H1 (cell line): ENCODE measurements around the gene FXYD5. TPM values are rescaled to one million over a fixed set of nuclear protein-coding genes. Genes with fewer than 3 reads are reported as not detected.

ENCODE experiments used
- CTCF ChIA-PET: fragments of 300-600 bp; sonication (Branson Sonifier 250); formaldehyde crosslinking; loops from one replicate; lab custom pipeline; 2021; ENCODE audit not compliant: partially characterized antibody; lab: Charles Lee
- POLR2A ChIA-PET: fragments of 300-600 bp; sonication (Branson Sonifier 250); formaldehyde crosslinking; loops from one replicate; lab custom pipeline; 2021; ENCODE audit warnings: inconsistent platforms; ENCODE audit not compliant: partially characterized antibody; lab: Charles Lee
- DNase-seq, 2 experiments: peaks; one replicate each; pipeline versions ENCODE4 v3.0.0 to v3.0.0-alpha.2; 2010 to 2022; ENCODE audit warnings: low spot score in 2 of 2, low read depth in 1 of 2, mixed read lengths in 1 of 2
- FAIRE-seq: peaks from 2 replicates; lab custom pipeline; 2011; peaks lifted over from hg19 to GRCh38; lab: Jason Lieb, UNC
- H2AFZ ChIP-seq: 2 replicates; pipeline ENCODE4 v1.8.1; 2012; ENCODE audit warnings: low read length, inconsistent platforms
- H2AK5ac ChIP-seq: 2 replicates; pipeline ENCODE4 v1.6.1; 2013; ENCODE audit warnings: low read depth, low read length
- H2BK120ac ChIP-seq: replicated peaks from 2 replicates; pipeline ENCODE3; 2013; ENCODE audit warnings: low read depth, low read length, inconsistent platforms
- H2BK12ac ChIP-seq: 2 replicates; pipeline ENCODE4 v1.6.1; 2013; ENCODE audit warnings: low read depth, low read length
- H2BK15ac ChIP-seq: 2 replicates; pipeline ENCODE4 v1.6.1; 2013; ENCODE audit warnings: low read length
- H2BK20ac ChIP-seq: 2 replicates; pipeline ENCODE4 v1.6.1; 2013; ENCODE audit warnings: low read length
- H2BK5ac ChIP-seq: 2 replicates; pipeline ENCODE4 v1.6.1; 2013; ENCODE audit warnings: low read depth, low read length
- H3K14ac ChIP-seq: 2 replicates; pipeline ENCODE4 v1.6.1; 2013; ENCODE audit warnings: inconsistent platforms; ENCODE audit not compliant: insufficient read length
- H3K18ac ChIP-seq: 2 replicates; pipeline ENCODE4 v1.6.1; 2013; ENCODE audit warnings: low read length; ENCODE audit errors: extremely low read depth
- H3K23ac ChIP-seq: 2 replicates; pipeline ENCODE4 v1.6.1; 2013; ENCODE audit warnings: inconsistent platforms; ENCODE audit not compliant: insufficient read length
- H3K23me2 ChIP-seq: 2 replicates; pipeline ENCODE4 v1.6.1; 2013; ENCODE audit warnings: low read depth, low read length
- H3K27ac ChIP-seq: 2 replicates; pipeline ENCODE4 v1.6.1; 2011; ENCODE audit warnings: low read depth, low read length, inconsistent platforms
- H3K27me3 ChIP-seq, 4 experiments: replicated peaks in 1 of 4; 1 replicate in 1 of 4; 2 replicates in 3 of 4; pipeline versions ENCODE4 v1.6.1 to v1.8.1; 2011 to 2013; ENCODE audit warnings: low read length in 3 of 4, mild to moderate bottlenecking in 3 of 4, inconsistent platforms in 2 of 4, mixed read lengths in 2 of 4, moderate library complexity in 1 of 4; ENCODE audit not compliant: control insufficient read depth in 3 of 4, insufficient read depth in 3 of 4; ENCODE audit errors: extremely low read depth in 1 of 4
- H3K36me3 ChIP-seq, 4 experiments: 2 replicates each; pipeline versions ENCODE4 v1.6.1 to v1.8.1; 2011 to 2013; ENCODE audit warnings: mild to moderate bottlenecking in 4 of 4, low read length in 3 of 4, moderate library complexity in 2 of 4, control low read depth in 1 of 4, inconsistent platforms in 1 of 4; ENCODE audit not compliant: insufficient read depth in 4 of 4, control insufficient read depth in 2 of 4
- H3K4ac ChIP-seq: replicated peaks from 2 replicates; pipeline ENCODE3; 2013; ENCODE audit warnings: low read length, low read depth, mixed read lengths, inconsistent platforms; ENCODE audit not compliant: insufficient read length
- H3K4me1 ChIP-seq, 4 experiments: replicated peaks in 1 of 4; 1 replicate in 1 of 4; 2 replicates in 3 of 4; pipeline versions ENCODE4 v1.6.1 to v1.8.1; 2011 to 2013; ENCODE audit warnings: low read length in 3 of 4, inconsistent platforms in 2 of 4, mixed read lengths in 1 of 4; ENCODE audit not compliant: insufficient read depth in 4 of 4, control insufficient read depth in 3 of 4
- H3K4me2 ChIP-seq, 2 experiments: 2 replicates each; pipeline versions ENCODE4 v1.6.1 to v1.8.1; 2011 to 2013; ENCODE audit warnings: low read depth in 2 of 2, low read length in 2 of 2, control low read depth in 1 of 2, inconsistent platforms in 1 of 2, mild to moderate bottlenecking in 1 of 2; ENCODE audit not compliant: insufficient read depth in 1 of 2
- H3K4me3 ChIP-seq, 4 experiments: fragments of 200-600, 300-600 bp in 1 of 4; sonication (generic), shearing (Covaris generic), sonication (Bioruptor Twin) in 1 of 4; 2 replicates each; pipeline versions ENCODE4 v1.5.1 to v1.8.1; 2011 to 2016; ENCODE audit warnings: low read length in 4 of 4, low read depth in 3 of 4, control low read depth in 2 of 4, inconsistent platforms in 2 of 4, mild to moderate bottlenecking in 2 of 4, mixed read lengths in 1 of 4, moderate library complexity in 1 of 4; ENCODE audit not compliant: insufficient read depth in 2 of 4; ENCODE audit errors: extremely low read depth in 1 of 4
- H3K56ac ChIP-seq: replicated peaks from 2 replicates; pipeline ENCODE3; 2013; ENCODE audit warnings: low read depth, mild to moderate bottlenecking, mixed read lengths, low read length, inconsistent platforms; ENCODE audit not compliant: insufficient read length
- H3K79me1 ChIP-seq: 2 replicates; pipeline ENCODE4 v1.6.1; 2013; ENCODE audit warnings: low read depth, low read length, control low read depth
- H3K79me2 ChIP-seq, 2 experiments: 2 replicates each; pipeline versions ENCODE4 v1.6.1 to v1.8.1; 2012 to 2013; ENCODE audit warnings: low read length in 2 of 2, mild to moderate bottlenecking in 2 of 2, inconsistent platforms in 1 of 2; ENCODE audit not compliant: insufficient read depth in 2 of 2, control insufficient read depth in 1 of 2
- H3K9ac ChIP-seq, 4 experiments: replicated peaks in 1 of 4; 1 replicate in 1 of 4; 2 replicates in 3 of 4; pipeline versions ENCODE4 v1.6.1 to v1.8.1; 2011 to 2013; ENCODE audit warnings: low read depth in 3 of 4, low read length in 3 of 4, control low read depth in 2 of 4, mild to moderate bottlenecking in 2 of 4, moderate library complexity in 2 of 4, inconsistent platforms in 1 of 4; ENCODE audit errors: extremely low read depth in 1 of 4
- H3K9me3 ChIP-seq, 2 experiments: 2 replicates each; pipeline versions ENCODE4 v1.6.1 to v1.8.1; 2012 to 2013; ENCODE audit warnings: mild to moderate bottlenecking in 2 of 2, moderate library complexity in 2 of 2, control low read depth in 1 of 2, inconsistent platforms in 1 of 2, low read depth in 1 of 2, low read length in 1 of 2, mixed read lengths in 1 of 2; ENCODE audit not compliant: insufficient read depth in 2 of 2
- H4K20me1 ChIP-seq, 2 experiments: replicated peaks in 1 of 2; 2 replicates each; pipeline versions ENCODE3 to v1.8.1; 2011 to 2013; ENCODE audit warnings: inconsistent platforms in 2 of 2, low read length in 2 of 2, mild to moderate bottlenecking in 1 of 2; ENCODE audit not compliant: insufficient read depth in 2 of 2, control insufficient read depth in 1 of 2
- H4K5ac ChIP-seq: 2 replicates; pipeline ENCODE4 v1.6.1; 2013; ENCODE audit warnings: low read length, low read depth, mixed read lengths, inconsistent platforms; ENCODE audit not compliant: insufficient read length
- H4K8ac ChIP-seq: 2 replicates; pipeline ENCODE4 v1.8.0; 2013; ENCODE audit warnings: mild to moderate bottlenecking, moderate library complexity, low read length, inconsistent platforms; ENCODE audit not compliant: insufficient read depth; ENCODE audit errors: extremely low read depth
- H4K91ac ChIP-seq: replicated peaks from 2 replicates; pipeline ENCODE3; 2013; ENCODE audit warnings: low read length, mixed read lengths, inconsistent platforms; ENCODE audit not compliant: insufficient read length
- CTBP2 ChIP-seq: IDR thresholded peaks from 2 replicates; pipeline ENCODE4 v1.7.0; 2011; ENCODE audit warnings: borderline replicate concordance, mild to moderate bottlenecking, moderate library complexity, mixed read lengths, low read length; ENCODE audit not compliant: insufficient read depth, insufficient read length
- MAFK ChIP-seq: IDR thresholded peaks from 2 replicates; pipeline ENCODE4 v1.6.1; 2012; ENCODE audit warnings: low read depth, mild to moderate bottlenecking, improper control_type of control experiment, low read length
- WGBS, 2 experiments: shearing (Covaris generic) in 1 of 2; methylation state at CpG; one replicate each; pipeline versions ENCODE4 v1.1.6 to v1.1.7; 2013 to 2015; ENCODE audit warnings: low lambda C conversion rate in 2 of 2, mixed read lengths in 2 of 2, inconsistent platforms in 1 of 2, low coverage in 1 of 2, missing lambda C conversion rate in 1 of 2; ENCODE audit not compliant: insufficient replicate concordance in 2 of 2, insufficient coverage in 1 of 2, insufficient read length in 1 of 2; ENCODE audit errors: extremely low coverage in 1 of 2, missing lambda C conversion rate in 1 of 2; 5-methylcytosine and 5-hydroxymethylcytosine counted together
- polyA plus RNA-seq, 7 experiments: library from polyadenylated mRNA; depleted of rRNA in 3 of 7; stranded (reverse) in 5 of 7; unstranded in 2 of 7; fragments of >200 nt in 5 of 7; fragments of 200-250 nt in 2 of 7; gene quantifications; 1 replicate in 5 of 7; 2 replicates in 1 of 7; 4 replicates in 1 of 7; pipeline versions ENCODE4 v1.2.1 to v1.2.3, GENCODE V29; 2011 to 2013; ENCODE audit warnings: missing spikeins in 2 of 7, mixed read lengths in 2 of 7
- total RNA-seq: library from RNA; stranded (reverse); fragmentation: NEBNext Ultra II Directional; extraction: Animal tissue kit (Norgen Biotek cat#: 25700); gene quantifications from 2 replicates; pipeline ENCODE4 v1.2.1, GENCODE V29; 2021

FXYD5 gene
- total and polyA plus RNA-seq, 2 of the 8 experiments (the other 6 are each of a cell fraction or from before 2014, with no cell fraction given) = 99.0 to 191 TPM

GRCh38 chr19:35206855-35207254, 52.3 kb downstream of the FXYD5 start:
- DNase-seq (no peak), FAIRE-seq (no peak)
- Histone ChIP-seq H3K79me1 (no peaks in the 10 kb centered on the region), H2BK120ac (no peak overlapping the region), H4K5ac (no peak overlapping the region), H2BK15ac (no peak overlapping the region; the same call in 1 of the 2 replicates), H3K4ac (no peak overlapping the region), H3K4me1 (peaks cover 6 to 27% (median 16%) of the 10 kb centered on the region in 4 experiments), H4K20me1 (no peaks in the 10 kb centered on the region), H3K56ac (no peak overlapping the region), H2AK5ac (no peak overlapping the region), H3K14ac (no peak overlapping the region), H2BK20ac (no peak overlapping the region), H3K23me2 (no peaks in the 10 kb centered on the region; the same call in 1 of the 2 replicates), H3K79me2 (no peaks in the 10 kb centered on the region), H3K27ac (no peak overlapping the region), H4K91ac (no peak overlapping the region), H2BK5ac (no peak overlapping the region), H3K4me2 (no peak overlapping the region), H3K9me3 (no peaks in the 10 kb centered on the region), H2AFZ (no peak overlapping the region), H4K8ac (no peak overlapping the region), H3K18ac (no peak overlapping the region), H3K23ac (no peak overlapping the region), H3K9ac (no peak overlapping the region), H3K27me3 (no peaks in the 10 kb centered on the region), H3K36me3 (no peaks in the 10 kb centered on the region; a peak in 1 of 8 replicates), H3K4me3 (no peak overlapping the region), H2BK12ac (peak overlapping the region; percentile 62; the same call in 1 of the 2 replicates)
- POLR2A ChIA-PET = interaction anchor here (1.7 kb wide), 1 partner anchor 18 kb away, joined by 5 read pairs; no protein-coding TSS in a partner anchor
- CTCF ChIA-PET = interaction anchor here (0.7 to 1.5 kb wide), 4 partner anchors 9 to 152 kb away, joined by 3 to 4 read pairs (median 3); partner anchors contain the start of gene FXYD7
- 89% methylated on average over 1 of the region's 1 CpG; no CpG with 5 or more reads in 1 of the 2 experiments for WGBS, 2 experiments
- TF ChIP-seq CTBP2 = no peak
- no peak for TF ChIP-seq MAFK
